ENCODE data around the gene INS. TPM values are rescaled to one million over a fixed set of nuclear protein-coding genes. Genes with fewer than 3 reads are reported as not detected.

Gene INS
- total RNA-seq, 4 donors from 2014 or later = not detected

- Histone ChIP-seq H3K27me3 (peaks cover 0 to 83% (median 0%) of the 10 kb centered on the region in 4 donors), H3K27ac (replicated peaks in 1 of 4) (no peak overlapping the region), H3K36me3 (no peaks in the 10 kb centered on the region), H3K9me3 (no peaks in the 10 kb centered on the region), H3K4me3 (no peak overlapping the region), H3K4me1 (peaks cover 0 to 3% (median 2%) of the 10 kb centered on the region in 4 donors)
- TF ChIP-seq, protein P1, sequence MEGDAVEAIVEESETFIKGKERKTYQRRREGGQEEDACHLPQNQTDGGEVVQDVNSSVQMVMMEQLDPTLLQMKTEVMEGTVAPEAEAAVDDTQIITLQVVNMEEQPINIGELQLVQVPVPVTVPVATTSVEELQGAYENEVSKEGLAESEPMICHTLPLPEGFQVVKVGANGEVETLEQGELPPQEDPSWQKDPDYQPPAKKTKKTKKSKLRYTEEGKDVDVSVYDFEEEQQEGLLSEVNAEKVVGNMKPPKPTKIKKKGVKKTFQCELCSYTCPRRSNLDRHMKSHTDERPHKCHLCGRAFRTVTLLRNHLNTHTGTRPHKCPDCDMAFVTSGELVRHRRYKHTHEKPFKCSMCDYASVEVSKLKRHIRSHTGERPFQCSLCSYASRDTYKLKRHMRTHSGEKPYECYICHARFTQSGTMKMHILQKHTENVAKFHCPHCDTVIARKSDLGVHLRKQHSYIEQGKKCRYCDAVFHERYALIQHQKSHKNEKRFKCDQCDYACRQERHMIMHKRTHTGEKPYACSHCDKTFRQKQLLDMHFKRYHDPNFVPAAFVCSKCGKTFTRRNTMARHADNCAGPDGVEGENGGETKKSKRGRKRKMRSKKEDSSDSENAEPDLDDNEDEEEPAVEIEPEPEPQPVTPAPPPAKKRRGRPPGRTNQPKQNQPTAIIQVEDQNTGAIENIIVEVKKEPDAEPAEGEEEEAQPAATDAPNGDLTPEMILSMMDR (IDR thresholded peaks at IDR 0.05) = no peak
- TF ChIP-seq POLR2A (IDR thresholded peaks at IDR 0.05; ENCODE audit: low read depth) (no peak), EP300 (IDR thresholded peaks at IDR 0.05) (no peak)
- no peak for DNase-seq (ENCODE audit: extremely low spot score)
- WGBS = 85% methylated on average over 14 of the region's 36 CpGs
- intact Hi-C loops (cut with DNase I) = no loop called here
These were observed 1.2 kb downstream of the INS start for GRCh38 chr11:2159536-2160413.

DNA sequence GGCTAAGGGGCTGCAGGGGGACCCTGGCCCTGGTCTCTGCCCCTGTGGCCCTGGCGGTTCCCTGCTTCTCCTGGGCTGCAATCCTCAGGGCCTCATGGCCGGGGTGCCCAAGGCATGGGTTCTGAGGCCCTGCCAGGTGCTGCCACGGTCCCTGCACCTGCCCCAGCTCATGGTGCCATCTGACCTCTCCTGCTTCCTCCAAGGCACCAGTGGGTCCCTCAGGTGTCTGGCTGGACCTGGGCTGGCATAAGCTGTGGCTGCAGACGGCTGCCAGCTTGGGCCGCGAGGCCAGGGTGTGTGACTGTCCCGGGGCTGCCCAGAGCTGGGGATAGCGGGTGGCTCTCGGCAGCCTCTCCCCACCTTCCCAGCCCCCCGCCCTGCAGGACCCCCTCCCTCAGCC is 2.0 kb downstream of the INS start:
- Histone ChIP-seq H3K4me1 (peaks cover 0 to 3% (median 2%) of the 10 kb centered on the region in 4 donors), H3K9me3 (no peaks in the 10 kb centered on the region), H3K27me3 (peaks cover 0 to 75% (median 0%) of the 10 kb centered on the region in 4 donors), H3K4me3 (no peak overlapping the region), H3K27ac (replicated peaks in 1 of 4) (no peak overlapping the region), H3K36me3 (no peaks in the 10 kb centered on the region)
- TF ChIP-seq POLR2A (IDR thresholded peaks at IDR 0.05; ENCODE audit: low read depth) (no peak), POLR2AphosphoS5 (IDR thresholded peaks at IDR 0.05) (no peak)
- 76% methylated on average over 5 of the region's 10 CpGs for WGBS
- no peak for DNase-seq (ENCODE audit: extremely low spot score)
- intact Hi-C loops (cut with DNase I) = no loop called here

- no peaks in the 10 kb centered on the region for H3K9me3 ChIP-seq
- H3K36me3 ChIP-seq = no peaks in the 10 kb centered on the region
- no peak overlapping the region for H3K4me3 ChIP-seq
- DNase-seq (ENCODE audit: extremely low spot score) = no peak
- H3K27me3 ChIP-seq = peaks cover 0 to 69% (median 0%) of the 10 kb centered on the region in 4 donors
- WGBS = 80% methylated on average over 1 of the region's 13 CpGs
- no peak overlapping the region for H3K27ac ChIP-seq (replicated peaks in 1 of 4)
- intact Hi-C loops (cut with DNase I) = no loop called here
- peaks cover 0 to 3% (median 2%) of the 10 kb centered on the region in 4 donors for H3K4me1 ChIP-seq
- TF ChIP-seq POLR2A (IDR thresholded peaks at IDR 0.05; ENCODE audit: low read depth) = no peak
- TF ChIP-seq EP300 (IDR thresholded peaks at IDR 0.05) = no peak
- TF ChIP-seq POLR2AphosphoS5 (IDR thresholded peaks at IDR 0.05) = no peak
- TF ChIP-seq, protein P1 (IDR thresholded peaks at IDR 0.05) = no peak
These were observed 2.7 kb downstream of the INS start for GRCh38 chr11:2158296-2158737.

- no peaks in the 10 kb centered on the region for H3K36me3 ChIP-seq
- intact Hi-C loops (cut with DNase I) = no loop called here
- no peaks in the 10 kb centered on the region for H3K9me3 ChIP-seq
- 67% methylated on average over 3 of the region's 18 CpGs for WGBS
- TF ChIP-seq POLR2AphosphoS5 (IDR thresholded peaks at IDR 0.05) (no peak), POLR2A (IDR thresholded peaks at IDR 0.05; ENCODE audit: low read depth) (no peak), EP300 (IDR thresholded peaks at IDR 0.05) (no peak)
- TF ChIP-seq, protein P1 (IDR thresholded peaks at IDR 0.05) = no peak
- no peak for DNase-seq (ENCODE audit: extremely low spot score)
- no peak overlapping the region for H3K4me3 ChIP-seq
- H3K4me1 ChIP-seq = peaks cover 0 to 3% (median 2%) of the 10 kb centered on the region in 4 donors
- H3K27ac ChIP-seq (replicated peaks in 1 of 4) = no peak overlapping the region
- peaks cover 0 to 60% (median 0%) of the 10 kb centered on the region in 4 donors for H3K27me3 ChIP-seq
These were observed 3.5 kb downstream of the INS start for GRCh38 chr11:2157294-2158040.

Data from esophagus muscularis mucosa (tissue), 4 donors.